Colon (tissue), 2 donors: ENCODE results near the gene ZNF101.

Source experiments
- FAIRE-seq: peaks from 2 replicates; lab custom pipeline; 2012; peaks lifted over from hg19 to GRCh38; lab: Jason Lieb, UNC
- donor health status: control.
- donor health status: control.

The ZNF101 gene

GRCh38 chr19:19642506-19643157, 26.0 kb upstream of the ZNF101 start:
- FAIRE-seq: no peak

- FAIRE-seq: no peak
These were observed 25.2 kb upstream of the ZNF101 start, which contains the start of gene GMIP for GRCh38 chr19:19643158-19644053. TSS of gene GMIP (minus strand) at chr19:19643657. CDS start at chr19:19643529, 128 bp downstream.

GRCh38 chr19:19644054-19644388, 24.6 kb upstream of the ZNF101 start:
- no peak for FAIRE-seq

- FAIRE-seq: no peak
These were observed 23.3 kb upstream of the ZNF101 start for GRCh38 chr19:19645233-19645870.

GRCh38 chr19:19647037-19647835, 21.4 kb upstream of the ZNF101 start:
- FAIRE-seq: no peak

- no peak for FAIRE-seq
These were observed 19.5 kb upstream of the ZNF101 start for GRCh38 chr19:19649155-19649554.

- FAIRE-seq: no peak
These were observed 19.1 kb upstream of the ZNF101 start for GRCh38 chr19:19649580-19649995.

- FAIRE-seq: no peak
These were observed 18.3 kb upstream of the ZNF101 start for GRCh38 chr19:19650331-19650730.

GRCh38 chr19:19651076-19651475, 17.6 kb upstream of the ZNF101 start:
- FAIRE-seq: no peak

- no peak for FAIRE-seq
These were observed 15.9 kb upstream of the ZNF101 start for GRCh38 chr19:19652482-19653295.

- FAIRE-seq: no peak
These were observed 15.0 kb upstream of the ZNF101 start for GRCh38 chr19:19653597-19654147.

GRCh38 chr19:19654441-19654840, 14.2 kb upstream of the ZNF101 start:
- FAIRE-seq: no peak

- no peak for FAIRE-seq
These were observed 13.5 kb upstream of the ZNF101 start for GRCh38 chr19:19655051-19655594.

- FAIRE-seq: no peak
These were observed 12.8 kb upstream of the ZNF101 start for GRCh38 chr19:19655641-19656343.

- no peak for FAIRE-seq
These were observed 11.9 kb upstream of the ZNF101 start for GRCh38 chr19:19656451-19657396.

GRCh38 chr19:19657397-19657783, 11.2 kb upstream of the ZNF101 start:
- no peak for FAIRE-seq

GRCh38 chr19:19659646-19660245, 8.9 kb upstream of the ZNF101 start:
- FAIRE-seq: no peak

GRCh38 chr19:19661141-19661674, 7.4 kb upstream of the ZNF101 start:
- FAIRE-seq: no peak
